GM12872 (cell line): Measurements from ENCODE around the gene MRPS18C.

Source experiments
- CTCF ChIP-seq: IDR thresholded peaks from 3 replicates; pipeline ENCODE4 v1.5.1; 2011; ENCODE audit warnings: low read depth, mild to moderate bottlenecking, low read length, moderate library complexity; ENCODE audit not compliant: insufficient read depth

Gene MRPS18C

DNA sequence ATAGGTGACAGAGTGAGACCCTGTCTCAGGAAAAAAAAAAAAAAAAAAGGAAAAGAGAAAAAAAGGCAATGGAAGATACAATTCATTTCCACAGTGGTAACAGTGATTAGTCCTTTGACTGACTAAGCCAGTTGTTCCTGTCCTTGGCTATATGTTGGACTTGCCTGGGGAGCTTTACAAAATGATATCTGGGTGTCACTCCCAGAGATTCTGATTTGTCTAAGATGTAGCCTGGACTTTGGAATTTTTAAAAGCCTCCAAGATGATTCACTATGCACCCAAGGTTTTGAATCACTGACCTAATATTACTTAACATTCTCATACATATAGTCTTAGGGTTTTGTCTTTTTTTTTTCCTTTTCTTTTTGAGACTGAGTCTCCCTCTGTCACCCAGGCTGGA is 17.1 kb upstream of the MRPS18C start:
- no peak for TF ChIP-seq CTCF

- no peak for TF ChIP-seq CTCF
Observed at GRCh38 chr4:83440148-83440814, 15.6 kb upstream of the MRPS18C start.

- TF ChIP-seq CTCF = no peak
Observed at GRCh38 chr4:83440899-83441298, 15.0 kb upstream of the MRPS18C start.

- no peak for TF ChIP-seq CTCF
Observed at GRCh38 chr4:83449009-83449408, 6.8 kb upstream of the MRPS18C start.

GRCh38 chr4:83454686-83455085 is 1.2 kb upstream of the MRPS18C start:
- no peak for TF ChIP-seq CTCF

DNA sequence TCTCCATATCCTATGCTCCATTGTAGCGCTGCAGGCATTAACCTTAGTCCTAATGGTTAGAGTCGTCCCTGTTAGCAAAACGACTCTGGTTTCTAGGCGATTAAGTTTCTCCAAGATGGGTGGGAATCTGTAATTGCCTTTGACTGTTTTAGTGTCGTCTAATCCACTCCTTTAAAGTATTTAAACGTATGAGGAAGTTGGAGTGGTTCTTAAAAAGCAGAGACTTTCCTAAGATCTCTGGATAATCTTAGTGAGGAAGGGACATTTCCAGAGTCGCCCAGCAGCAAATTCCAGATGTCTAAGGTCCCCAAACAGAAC is 285 bp downstream of the MRPS18C start:
- no peak for TF ChIP-seq CTCF

GRCh38 chr4:83473423-83473822 is 17.6 kb downstream of the MRPS18C start:
- TF ChIP-seq CTCF = no peak
